ENCODE results near the gene ARHGAP18.

The ARHGAP18 gene

GRCh38 chr6:129709769-129710449 is at the start of gene ARHGAP18:
ARHGAP18 (minus strand) TSS chr6:129710177; CDS start chr6:129710136, 41 bp downstream.
- DNase-seq, result peak; percentile 95 to 96

GRCh38 chr6:129755787-129756186 is 45.8 kb upstream of the ARHGAP18 start:
- DNase-seq, result no peak

GRCh38 chr6:129754750-129755149 is 44.8 kb upstream of the ARHGAP18 start:
- DNase-seq, result no peak

- no peak for DNase-seq
Measured at GRCh38 chr6:129753422-129753821, 43.4 kb upstream of the ARHGAP18 start.

GRCh38 chr6:129751384-129751783 is 41.4 kb upstream of the ARHGAP18 start:
- DNase-seq, result no peak

- no peak for DNase-seq
Measured at GRCh38 chr6:129750360-129750759, 40.4 kb upstream of the ARHGAP18 start.

- DNase-seq, result no peak
Measured at GRCh38 chr6:129749749-129750120, 39.8 kb upstream of the ARHGAP18 start.

GRCh38 chr6:129748901-129749748 is 39.1 kb upstream of the ARHGAP18 start:
- no peak for DNase-seq

GRCh38 chr6:129748212-129748900 is 38.4 kb upstream of the ARHGAP18 start:
- no peak for DNase-seq

GRCh38 chr6:129747588-129748112 is 37.7 kb upstream of the ARHGAP18 start:
- DNase-seq, result no peak

GRCh38 chr6:129744880-129745237 is 34.9 kb upstream of the ARHGAP18 start:
- DNase-seq, result no peak

GRCh38 chr6:129744201-129744879 is 34.4 kb upstream of the ARHGAP18 start:
- DNase-seq, result peak; percentile 69 to 94

- no peak for DNase-seq
Measured at GRCh38 chr6:129740013-129740412, 30.0 kb upstream of the ARHGAP18 start.

- no peak for DNase-seq
Measured at GRCh38 chr6:129736105-129736504, 26.1 kb upstream of the ARHGAP18 start.

GRCh38 chr6:129733290-129733689 is 23.3 kb upstream of the ARHGAP18 start:
- DNase-seq, result peak in 1 of 2 experiments; percentile 45

GRCh38 chr6:129732542-129732941 is 22.6 kb upstream of the ARHGAP18 start:
- DNase-seq, result no peak

- no peak for DNase-seq
Measured at GRCh38 chr6:129732034-129732433, 22.1 kb upstream of the ARHGAP18 start.

- no peak for DNase-seq
Measured at GRCh38 chr6:129731428-129731827, 21.5 kb upstream of the ARHGAP18 start.

GRCh38 chr6:129730477-129731165 is 20.6 kb upstream of the ARHGAP18 start:
- peak; percentile 26 to 69 for DNase-seq

GRCh38 chr6:129726650-129727049 is 16.7 kb upstream of the ARHGAP18 start:
- no peak for DNase-seq

- DNase-seq, result no peak
Measured at GRCh38 chr6:129725341-129725740, 15.4 kb upstream of the ARHGAP18 start.

- DNase-seq, result peak in 1 of 2 experiments; percentile 20
Measured at GRCh38 chr6:129719692-129720091, 9.7 kb upstream of the ARHGAP18 start.
